ENCODE data around the gene NLGN2.

The NLGN2 gene

DNA sequence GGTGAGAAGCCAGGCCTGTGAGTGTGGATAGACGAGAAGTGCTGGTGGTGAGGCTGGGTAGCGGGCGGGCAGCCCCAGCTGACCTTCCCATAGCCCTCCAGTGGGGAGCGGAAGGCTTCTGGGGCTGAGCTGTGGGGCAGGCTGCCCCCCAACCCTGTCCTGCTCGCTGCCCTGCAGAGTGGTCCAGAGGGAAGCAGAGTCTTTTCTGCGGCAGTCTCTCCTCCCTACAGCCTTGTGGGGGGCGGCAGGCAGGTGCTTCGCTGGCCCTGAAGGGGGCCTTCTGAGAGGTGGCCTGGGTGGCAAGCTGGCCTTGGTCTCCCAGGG, 3.7 kb downstream of the NLGN2 start:
- no peak for TF ChIP-seq EZH2 (IDR thresholded peaks at IDR 0.05; ENCODE audit: borderline replicate concordance, low read length)
- TF ChIP-seq, protein P1, sequence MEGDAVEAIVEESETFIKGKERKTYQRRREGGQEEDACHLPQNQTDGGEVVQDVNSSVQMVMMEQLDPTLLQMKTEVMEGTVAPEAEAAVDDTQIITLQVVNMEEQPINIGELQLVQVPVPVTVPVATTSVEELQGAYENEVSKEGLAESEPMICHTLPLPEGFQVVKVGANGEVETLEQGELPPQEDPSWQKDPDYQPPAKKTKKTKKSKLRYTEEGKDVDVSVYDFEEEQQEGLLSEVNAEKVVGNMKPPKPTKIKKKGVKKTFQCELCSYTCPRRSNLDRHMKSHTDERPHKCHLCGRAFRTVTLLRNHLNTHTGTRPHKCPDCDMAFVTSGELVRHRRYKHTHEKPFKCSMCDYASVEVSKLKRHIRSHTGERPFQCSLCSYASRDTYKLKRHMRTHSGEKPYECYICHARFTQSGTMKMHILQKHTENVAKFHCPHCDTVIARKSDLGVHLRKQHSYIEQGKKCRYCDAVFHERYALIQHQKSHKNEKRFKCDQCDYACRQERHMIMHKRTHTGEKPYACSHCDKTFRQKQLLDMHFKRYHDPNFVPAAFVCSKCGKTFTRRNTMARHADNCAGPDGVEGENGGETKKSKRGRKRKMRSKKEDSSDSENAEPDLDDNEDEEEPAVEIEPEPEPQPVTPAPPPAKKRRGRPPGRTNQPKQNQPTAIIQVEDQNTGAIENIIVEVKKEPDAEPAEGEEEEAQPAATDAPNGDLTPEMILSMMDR (IDR thresholded peaks at IDR 0.05; ENCODE audit: low read length), result no peak
- no peak overlapping the region for H3K27ac ChIP-seq (ENCODE audit: low read depth, low read length, poor library complexity, severe bottlenecking)
- H3K4me3 ChIP-seq (ENCODE audit: low read depth, low read length, poor library complexity, severe bottlenecking), result no peak overlapping the region
- no peaks in the 10 kb centered on the region for H3K79me2 ChIP-seq (ENCODE audit: insufficient read depth, low read length)
- H3K9ac ChIP-seq (ENCODE audit: low read length), result no peak overlapping the region
- H4K20me1 ChIP-seq (ENCODE audit: insufficient read depth, low read length), result no peaks in the 10 kb centered on the region
- H3K9me2 ChIP-seq (ENCODE audit: low read depth, low read length), result no peaks in the 10 kb centered on the region
- H3K36me3 ChIP-seq (ENCODE audit: insufficient read depth, low read length), result no peaks in the 10 kb centered on the region
- H3K4me1 ChIP-seq (ENCODE audit: insufficient read depth, low read length, severe bottlenecking), result no peaks in the 10 kb centered on the region
- H3K27me3 ChIP-seq (ENCODE audit: insufficient read depth, low read length), result 0 out of 2 replicates have a peak, but pooled peaks cover 9% of the 10 kb centered on the region
- H3K9me3 ChIP-seq (ENCODE audit: low read length), result no peaks in the 10 kb centered on the region
- H2AFZ ChIP-seq (ENCODE audit: low read length), result no peak overlapping the region
- H3F3A ChIP-seq (ENCODE audit: insufficient read depth, low read length), result no peaks in the 10 kb centered on the region
- no peak overlapping the region for H3K4me2 ChIP-seq (ENCODE audit: low read length)

DNA sequence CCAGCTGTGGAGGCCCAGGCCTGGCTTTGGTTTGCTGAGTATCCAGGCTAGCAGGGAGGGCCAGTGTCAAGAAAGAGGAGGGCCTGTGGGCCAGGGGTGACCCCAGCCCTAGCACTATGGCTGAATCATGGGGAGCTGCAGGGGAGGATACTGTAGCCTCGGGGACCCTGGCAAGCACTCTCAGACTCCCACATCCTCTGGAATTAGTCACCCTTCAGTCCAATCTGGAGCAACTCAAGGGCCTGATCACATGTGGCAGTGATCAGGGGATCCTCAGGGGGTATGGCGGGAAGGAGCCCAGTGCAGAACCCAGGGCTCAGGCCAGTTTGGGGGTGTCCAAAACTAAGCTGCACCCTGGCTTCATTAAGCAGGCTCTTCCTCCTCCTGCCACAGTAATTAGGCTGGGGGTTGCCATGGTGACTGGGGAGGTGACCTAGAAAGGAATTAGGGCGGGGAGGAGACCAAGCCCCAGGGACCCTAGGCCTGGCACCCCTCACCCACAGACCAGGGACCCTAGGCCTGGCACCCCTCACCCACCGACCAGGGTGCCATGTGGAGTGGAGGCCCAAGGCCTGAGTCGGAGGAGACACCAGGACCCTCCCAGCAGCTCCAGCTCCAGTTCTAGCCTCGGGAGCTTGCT, 5.8 kb downstream of the NLGN2 start:
- H3F3A ChIP-seq (ENCODE audit: insufficient read depth, low read length), result no peaks in the 10 kb centered on the region
- H3K36me3 ChIP-seq (ENCODE audit: insufficient read depth, low read length), result no peaks in the 10 kb centered on the region

DNA sequence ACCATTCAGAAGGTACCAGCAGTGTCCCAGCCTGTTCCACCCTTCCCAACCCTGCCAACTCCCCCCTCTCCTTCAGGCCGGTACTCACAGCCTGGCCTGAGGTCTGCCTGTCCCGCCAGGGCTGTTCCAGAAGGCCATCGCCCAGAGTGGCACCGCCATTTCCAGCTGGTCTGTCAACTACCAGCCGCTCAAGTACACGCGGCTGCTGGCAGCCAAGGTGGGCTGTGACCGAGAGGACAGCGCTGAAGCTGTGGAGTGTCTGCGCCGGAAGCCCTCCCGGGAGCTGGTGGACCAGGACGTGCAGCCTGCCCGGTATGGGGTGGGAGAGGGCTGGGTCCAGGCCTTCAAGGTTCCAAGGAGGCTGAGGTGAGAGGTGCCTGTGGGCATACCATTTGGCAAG, 7.2 kb downstream of the NLGN2 start:
- Histone ChIP-seq H3K9me3 (ENCODE audit: low read length) (no peaks in the 10 kb centered on the region), H3K9me2 (ENCODE audit: low read depth, low read length) (no peaks in the 10 kb centered on the region), H3K27ac (ENCODE audit: low read depth, low read length, poor library complexity, severe bottlenecking) (no peak overlapping the region), H3K27me3 (ENCODE audit: insufficient read depth, low read length) (peaks cover 26% of the 10 kb centered on the region; the same call in 1 of the 2 replicates), H3K4me2 (ENCODE audit: low read length) (no peak overlapping the region), H3K36me3 (ENCODE audit: insufficient read depth, low read length) (no peaks in the 10 kb centered on the region), H2AFZ (ENCODE audit: low read length) (no peak overlapping the region), H3K4me1 (ENCODE audit: insufficient read depth, low read length, severe bottlenecking) (no peaks in the 10 kb centered on the region), H3K9ac (ENCODE audit: low read length) (no peak overlapping the region), H3F3A (ENCODE audit: insufficient read depth, low read length) (no peaks in the 10 kb centered on the region), H3K4me3 (ENCODE audit: low read depth, low read length, poor library complexity, severe bottlenecking) (no peak overlapping the region), H3K79me2 (ENCODE audit: insufficient read depth, low read length) (no peaks in the 10 kb centered on the region), H4K20me1 (ENCODE audit: insufficient read depth, low read length) (no peaks in the 10 kb centered on the region)
- TF ChIP-seq, protein P1 (IDR thresholded peaks at IDR 0.05; ENCODE audit: low read length), result no peak
- TF ChIP-seq EZH2 (IDR thresholded peaks at IDR 0.05; ENCODE audit: borderline replicate concordance, low read length), result no peak

More for the DNA sequence above, 5.8 kb downstream of the NLGN2 start:
- no peaks in the 10 kb centered on the region for H3K9me3 ChIP-seq (ENCODE audit: low read length)
- peaks cover 16% of the 10 kb centered on the region; the same call in 1 of the 2 replicates for H3K27me3 ChIP-seq (ENCODE audit: insufficient read depth, low read length)
- TF ChIP-seq, protein P1 (IDR thresholded peaks at IDR 0.05; ENCODE audit: low read length), result no peak
- no peak for TF ChIP-seq EZH2 (IDR thresholded peaks at IDR 0.05; ENCODE audit: borderline replicate concordance, low read length)
- no peaks in the 10 kb centered on the region for H3K9me2 ChIP-seq (ENCODE audit: low read depth, low read length)
- H3K27ac ChIP-seq (ENCODE audit: low read depth, low read length, poor library complexity, severe bottlenecking), result no peak overlapping the region
- H3K79me2 ChIP-seq (ENCODE audit: insufficient read depth, low read length), result no peaks in the 10 kb centered on the region
- no peaks in the 10 kb centered on the region for H4K20me1 ChIP-seq (ENCODE audit: insufficient read depth, low read length)
- H3K9ac ChIP-seq (ENCODE audit: low read length), result no peak overlapping the region
- H3K4me2 ChIP-seq (ENCODE audit: low read length), result no peak overlapping the region
- no peak overlapping the region for H3K4me3 ChIP-seq (ENCODE audit: low read depth, low read length, poor library complexity, severe bottlenecking)
- H3K4me1 ChIP-seq (ENCODE audit: insufficient read depth, low read length, severe bottlenecking), result no peaks in the 10 kb centered on the region
- H2AFZ ChIP-seq (ENCODE audit: low read length), result no peak overlapping the region

Measured in OCI-LY1 (cell line).